Measurements from ENCODE around the gene IFNL3. TPM values are rescaled to one million over a fixed set of nuclear protein-coding genes. Genes with fewer than 3 reads are reported as not detected.
A peak's percentile ranks its signal among the peaks of the same experiment; 100 is the strongest.

The IFNL3 gene
- total and polyA plus RNA-seq, 9 of the 15 experiments (the other 6 are each of a cell fraction or from before 2014, with no cell fraction given): not detected

DNA sequence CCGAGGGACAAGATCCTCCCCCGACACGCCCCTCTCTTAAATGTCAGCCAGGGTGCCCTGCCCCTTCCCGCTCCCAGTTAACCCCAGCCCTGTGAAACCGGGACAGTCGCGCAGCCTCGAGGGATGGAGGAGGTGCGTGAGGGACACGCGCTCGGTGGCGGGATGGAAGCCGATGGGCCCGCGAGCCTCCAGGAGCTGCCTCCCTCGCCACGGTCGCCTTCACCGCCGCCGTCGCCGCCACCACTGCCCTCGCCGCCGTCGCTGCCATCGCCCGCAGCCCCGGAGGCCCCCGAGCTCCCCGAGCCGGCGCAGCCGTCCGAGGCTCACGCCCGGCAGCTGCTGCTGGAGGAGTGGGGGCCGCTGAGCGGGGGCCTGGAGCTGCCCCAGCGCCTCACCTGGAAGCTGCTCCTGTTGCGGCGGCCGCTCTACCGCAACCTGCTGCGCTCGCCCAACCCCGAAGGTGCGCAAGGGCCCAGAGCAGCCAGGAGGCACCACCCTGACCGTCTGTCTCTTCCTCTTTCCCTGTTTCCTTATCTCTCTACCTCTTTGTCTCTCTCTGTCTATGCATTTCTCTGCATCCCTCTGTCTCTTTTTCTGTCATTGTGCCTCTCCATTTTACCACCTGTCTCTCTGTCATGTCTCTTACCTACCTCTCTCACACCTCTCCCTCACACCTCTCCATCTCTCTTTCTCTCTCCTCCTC, 47.8 kb downstream of the IFNL3 start, which contains the start of gene NCCRP1 (continued):
- TF ChIP-seq, protein P1, sequence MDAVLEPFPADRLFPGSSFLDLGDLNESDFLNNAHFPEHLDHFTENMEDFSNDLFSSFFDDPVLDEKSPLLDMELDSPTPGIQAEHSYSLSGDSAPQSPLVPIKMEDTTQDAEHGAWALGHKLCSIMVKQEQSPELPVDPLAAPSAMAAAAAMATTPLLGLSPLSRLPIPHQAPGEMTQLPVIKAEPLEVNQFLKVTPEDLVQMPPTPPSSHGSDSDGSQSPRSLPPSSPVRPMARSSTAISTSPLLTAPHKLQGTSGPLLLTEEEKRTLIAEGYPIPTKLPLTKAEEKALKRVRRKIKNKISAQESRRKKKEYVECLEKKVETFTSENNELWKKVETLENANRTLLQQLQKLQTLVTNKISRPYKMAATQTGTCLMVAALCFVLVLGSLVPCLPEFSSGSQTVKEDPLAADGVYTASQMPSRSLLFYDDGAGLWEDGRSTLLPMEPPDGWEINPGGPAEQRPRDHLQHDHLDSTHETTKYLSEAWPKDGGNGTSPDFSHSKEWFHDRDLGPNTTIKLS (IDR thresholded peaks at IDR 0.05; ENCODE audit: borderline replicate concordance, low read depth): no peak
- TF ChIP-seq, protein P2, sequence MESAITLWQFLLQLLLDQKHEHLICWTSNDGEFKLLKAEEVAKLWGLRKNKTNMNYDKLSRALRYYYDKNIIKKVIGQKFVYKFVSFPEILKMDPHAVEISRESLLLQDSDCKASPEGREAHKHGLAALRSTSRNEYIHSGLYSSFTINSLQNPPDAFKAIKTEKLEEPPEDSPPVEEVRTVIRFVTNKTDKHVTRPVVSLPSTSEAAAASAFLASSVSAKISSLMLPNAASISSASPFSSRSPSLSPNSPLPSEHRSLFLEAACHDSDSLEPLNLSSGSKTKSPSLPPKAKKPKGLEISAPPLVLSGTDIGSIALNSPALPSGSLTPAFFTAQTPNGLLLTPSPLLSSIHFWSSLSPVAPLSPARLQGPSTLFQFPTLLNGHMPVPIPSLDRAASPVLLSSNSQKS (CRISPR knock-in tag; IDR thresholded peaks at IDR 0.05): no peak
- TF ChIP-seq MAFG (tag; conservative IDR thresholded peaks at IDR 0.05) (no peak), ZNF717 (CRISPR knock-in tag; IDR thresholded peaks at IDR 0.05) (no peak), KHSRP (IDR thresholded peaks at IDR 0.05) (no peak), TOE1 (IDR thresholded peaks at IDR 0.05; ENCODE audit: borderline replicate concordance) (no peak), TOE1 (CRISPR knock-in tag; IDR thresholded peaks at IDR 0.05; ENCODE audit: borderline replicate concordance, low read depth) (no peak), STAG1 (CRISPR knock-in tag; IDR thresholded peaks at IDR 0.05; ENCODE audit: borderline replicate concordance) (0 out of 2 replicates have a peak, but pooled peaks have one; percentile 29), E2F3 (CRISPR knock-in tag; IDR thresholded peaks at IDR 0.05) (no peak), LCOR (CRISPR knock-in tag; IDR thresholded peaks at IDR 0.05) (no peak), RBM25 (IDR thresholded peaks at IDR 0.05; ENCODE audit: low read depth, low read length, severe bottlenecking) (no peak), ZNF551 (CRISPR knock-in tag; IDR thresholded peaks at IDR 0.05) (no peak), L3MBTL2 (IDR thresholded peaks at IDR 0.05) (peak; percentile 92), POLR2G (IDR thresholded peaks at IDR 0.05; ENCODE audit: low read depth, low read length) (no peak), HDAC6 (IDR thresholded peaks at IDR 0.05; ENCODE audit: low read depth, low read length) (no peak), HOXB6 (CRISPR knock-in tag; IDR thresholded peaks at IDR 0.05; ENCODE audit: borderline replicate concordance) (no peak), ARHGAP35 (IDR thresholded peaks at IDR 0.05; ENCODE audit: partially characterized antibody) (no peak)
- TF ChIP-seq, protein P3, sequence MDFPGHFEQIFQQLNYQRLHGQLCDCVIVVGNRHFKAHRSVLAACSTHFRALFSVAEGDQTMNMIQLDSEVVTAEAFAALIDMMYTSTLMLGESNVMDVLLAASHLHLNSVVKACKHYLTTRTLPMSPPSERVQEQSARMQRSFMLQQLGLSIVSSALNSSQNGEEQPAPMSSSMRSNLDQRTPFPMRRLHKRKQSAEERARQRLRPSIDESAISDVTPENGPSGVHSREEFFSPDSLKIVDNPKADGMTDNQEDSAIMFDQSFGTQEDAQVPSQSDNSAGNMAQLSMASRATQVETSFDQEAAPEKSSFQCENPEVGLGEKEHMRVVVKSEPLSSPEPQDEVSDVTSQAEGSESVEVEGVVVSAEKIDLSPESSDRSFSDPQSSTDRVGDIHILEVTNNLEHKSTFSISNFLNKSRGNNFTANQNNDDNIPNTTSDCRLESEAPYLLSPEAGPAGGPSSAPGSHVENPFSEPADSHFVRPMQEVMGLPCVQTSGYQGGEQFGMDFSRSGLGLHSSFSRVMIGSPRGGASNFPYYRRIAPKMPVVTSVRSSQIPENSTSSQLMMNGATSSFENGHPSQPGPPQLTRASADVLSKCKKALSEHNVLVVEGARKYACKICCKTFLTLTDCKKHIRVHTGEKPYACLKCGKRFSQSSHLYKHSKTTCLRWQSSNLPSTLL (IDR thresholded peaks at IDR 0.05): no peak
- TF ChIP-seq, protein P4, sequence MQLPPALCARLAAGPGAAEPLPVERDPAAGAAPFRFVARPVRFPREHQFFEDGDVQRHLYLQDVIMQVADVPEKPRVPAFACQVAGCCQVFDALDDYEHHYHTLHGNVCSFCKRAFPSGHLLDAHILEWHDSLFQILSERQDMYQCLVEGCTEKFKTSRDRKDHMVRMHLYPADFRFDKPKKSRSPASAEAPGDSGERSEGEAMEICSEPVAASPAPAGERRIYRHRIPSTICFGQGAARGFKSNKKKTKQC (CRISPR knock-in tag; IDR thresholded peaks at IDR 0.05): peak; percentile 39; the same call in 1 of the 2 replicates
- TF ChIP-seq, protein P5, sequence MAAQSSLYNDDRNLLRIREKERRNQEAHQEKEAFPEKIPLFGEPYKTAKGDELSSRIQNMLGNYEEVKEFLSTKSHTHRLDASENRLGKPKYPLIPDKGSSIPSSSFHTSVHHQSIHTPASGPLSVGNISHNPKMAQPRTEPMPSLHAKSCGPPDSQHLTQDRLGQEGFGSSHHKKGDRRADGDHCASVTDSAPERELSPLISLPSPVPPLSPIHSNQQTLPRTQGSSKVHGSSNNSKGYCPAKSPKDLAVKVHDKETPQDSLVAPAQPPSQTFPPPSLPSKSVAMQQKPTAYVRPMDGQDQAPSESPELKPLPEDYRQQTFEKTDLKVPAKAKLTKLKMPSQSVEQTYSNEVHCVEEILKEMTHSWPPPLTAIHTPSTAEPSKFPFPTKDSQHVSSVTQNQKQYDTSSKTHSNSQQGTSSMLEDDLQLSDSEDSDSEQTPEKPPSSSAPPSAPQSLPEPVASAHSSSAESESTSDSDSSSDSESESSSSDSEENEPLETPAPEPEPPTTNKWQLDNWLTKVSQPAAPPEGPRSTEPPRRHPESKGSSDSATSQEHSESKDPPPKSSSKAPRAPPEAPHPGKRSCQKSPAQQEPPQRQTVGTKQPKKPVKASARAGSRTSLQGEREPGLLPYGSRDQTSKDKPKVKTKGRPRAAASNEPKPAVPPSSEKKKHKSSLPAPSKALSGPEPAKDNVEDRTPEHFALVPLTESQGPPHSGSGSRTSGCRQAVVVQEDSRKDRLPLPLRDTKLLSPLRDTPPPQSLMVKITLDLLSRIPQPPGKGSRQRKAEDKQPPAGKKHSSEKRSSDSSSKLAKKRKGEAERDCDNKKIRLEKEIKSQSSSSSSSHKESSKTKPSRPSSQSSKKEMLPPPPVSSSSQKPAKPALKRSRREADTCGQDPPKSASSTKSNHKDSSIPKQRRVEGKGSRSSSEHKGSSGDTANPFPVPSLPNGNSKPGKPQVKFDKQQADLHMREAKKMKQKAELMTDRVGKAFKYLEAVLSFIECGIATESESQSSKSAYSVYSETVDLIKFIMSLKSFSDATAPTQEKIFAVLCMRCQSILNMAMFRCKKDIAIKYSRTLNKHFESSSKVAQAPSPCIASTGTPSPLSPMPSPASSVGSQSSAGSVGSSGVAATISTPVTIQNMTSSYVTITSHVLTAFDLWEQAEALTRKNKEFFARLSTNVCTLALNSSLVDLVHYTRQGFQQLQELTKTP (IDR thresholded peaks at IDR 0.05; ENCODE audit: low read depth in 1 of 2, partially characterized antibody in 2 of 2): no peak
